Measurements from ENCODE around the gene KIZ. TPM values are rescaled to one million over a fixed set of nuclear protein-coding genes. Genes with fewer than 3 reads are reported as not detected.

The KIZ gene
- total and polyA plus RNA-seq, 2 experiments from 2014 or later: 58.3 to 63.6 TPM

DNA sequence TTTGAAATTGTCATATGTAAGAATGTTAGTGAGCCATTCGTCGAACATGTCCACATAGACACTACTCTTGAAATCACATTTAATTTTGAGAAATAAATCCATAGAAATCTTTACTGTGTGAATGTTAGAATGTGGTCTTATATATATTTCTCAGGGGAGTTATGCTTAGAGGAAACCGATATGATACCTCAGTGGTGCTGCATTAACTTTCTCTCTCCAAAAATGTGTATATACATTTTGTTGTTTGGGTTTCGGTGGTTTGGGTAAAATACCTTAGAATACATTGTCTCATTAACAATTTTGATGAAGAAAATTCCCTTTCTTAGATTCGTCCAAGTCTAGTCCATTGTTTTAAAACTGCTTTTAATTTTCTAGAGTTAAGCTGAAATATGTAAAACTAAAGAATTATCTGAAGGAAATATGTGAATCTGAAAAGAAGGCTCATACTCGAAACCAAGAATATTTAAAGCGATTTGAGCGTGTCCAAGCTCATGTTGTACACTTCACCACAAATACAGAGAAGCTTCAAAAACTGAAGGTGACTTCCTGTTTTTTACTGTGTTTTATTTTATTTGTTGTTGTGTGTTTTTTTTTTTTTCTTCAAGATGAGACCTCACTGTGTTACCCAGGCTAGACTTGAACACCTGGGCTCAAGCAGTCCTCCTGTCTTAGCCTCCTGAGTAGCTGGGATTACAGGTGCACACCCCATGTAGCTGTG is 10.3 kb downstream of the KIZ start:
- no peaks in the 10 kb centered on the region for H3F3A ChIP-seq (replicated peaks; ENCODE audit: low read depth)
- H3K79me2 ChIP-seq (replicated peaks; ENCODE audit: insufficient read depth): peaks cover 20% of the 10 kb centered on the region
- no peak overlapping the region for H3K4me3 ChIP-seq
- H3K36me3 Mint-ChIP-seq (ENCODE audit: low read depth): peaks cover 19% of the 10 kb centered on the region; the same call in 2 of the 3 replicates
- no peak overlapping the region for H2AFZ ChIP-seq
- H3K36me3 ChIP-seq (ENCODE audit: insufficient read depth): peaks cover 12% of the 10 kb centered on the region; the same call in 1 of the 2 replicates
- no peak for ATAC-seq
- H3K4me2 ChIP-seq: no peak overlapping the region
- no peaks in the 10 kb centered on the region for H3K9me3 Mint-ChIP-seq
- no peak overlapping the region for H3K27ac ChIP-seq (ENCODE audit: low read depth)
- DNase-seq (ENCODE audit: low spot score): no peak
- 0 out of 2 replicates have a peak, but pooled peaks cover 4% of the 10 kb centered on the region for H4K20me1 ChIP-seq (replicated peaks; ENCODE audit: insufficient read depth)
- H3K27me3 Mint-ChIP-seq (ENCODE audit: insufficient read depth, low read depth, poor library complexity): peaks cover 9% of the 10 kb centered on the region
- no peak overlapping the region for H3K4me3 Mint-ChIP-seq
- no peaks in the 10 kb centered on the region for H3K27me3 ChIP-seq (ENCODE audit: insufficient read depth)
- no peak for TF ChIP-seq CREB1 (CRISPR knock-in tag; IDR thresholded peaks at IDR 0.05; ENCODE audit: low read depth)
- TF ChIP-seq JUNB (IDR thresholded peaks at IDR 0.05; ENCODE audit: unreplicated experiment): no peak
- no peak for TF ChIP-seq ZNF114 (CRISPR knock-in tag; IDR thresholded peaks at IDR 0.05)
- no peak for TF ChIP-seq EZH2 (IDR thresholded peaks at IDR 0.05; ENCODE audit: low read depth, unreplicated experiment)
- no peak for TF ChIP-seq ZNF462 (CRISPR knock-in tag; IDR thresholded peaks at IDR 0.05)
- TF ChIP-seq, protein P1, sequence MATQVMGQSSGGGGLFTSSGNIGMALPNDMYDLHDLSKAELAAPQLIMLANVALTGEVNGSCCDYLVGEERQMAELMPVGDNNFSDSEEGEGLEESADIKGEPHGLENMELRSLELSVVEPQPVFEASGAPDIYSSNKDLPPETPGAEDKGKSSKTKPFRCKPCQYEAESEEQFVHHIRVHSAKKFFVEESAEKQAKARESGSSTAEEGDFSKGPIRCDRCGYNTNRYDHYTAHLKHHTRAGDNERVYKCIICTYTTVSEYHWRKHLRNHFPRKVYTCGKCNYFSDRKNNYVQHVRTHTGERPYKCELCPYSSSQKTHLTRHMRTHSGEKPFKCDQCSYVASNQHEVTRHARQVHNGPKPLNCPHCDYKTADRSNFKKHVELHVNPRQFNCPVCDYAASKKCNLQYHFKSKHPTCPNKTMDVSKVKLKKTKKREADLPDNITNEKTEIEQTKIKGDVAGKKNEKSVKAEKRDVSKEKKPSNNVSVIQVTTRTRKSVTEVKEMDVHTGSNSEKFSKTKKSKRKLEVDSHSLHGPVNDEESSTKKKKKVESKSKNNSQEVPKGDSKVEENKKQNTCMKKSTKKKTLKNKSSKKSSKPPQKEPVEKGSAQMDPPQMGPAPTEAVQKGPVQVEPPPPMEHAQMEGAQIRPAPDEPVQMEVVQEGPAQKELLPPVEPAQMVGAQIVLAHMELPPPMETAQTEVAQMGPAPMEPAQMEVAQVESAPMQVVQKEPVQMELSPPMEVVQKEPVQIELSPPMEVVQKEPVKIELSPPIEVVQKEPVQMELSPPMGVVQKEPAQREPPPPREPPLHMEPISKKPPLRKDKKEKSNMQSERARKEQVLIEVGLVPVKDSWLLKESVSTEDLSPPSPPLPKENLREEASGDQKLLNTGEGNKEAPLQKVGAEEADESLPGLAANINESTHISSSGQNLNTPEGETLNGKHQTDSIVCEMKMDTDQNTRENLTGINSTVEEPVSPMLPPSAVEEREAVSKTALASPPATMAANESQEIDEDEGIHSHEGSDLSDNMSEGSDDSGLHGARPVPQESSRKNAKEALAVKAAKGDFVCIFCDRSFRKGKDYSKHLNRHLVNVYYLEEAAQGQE (IDR thresholded peaks at IDR 0.05; ENCODE audit: unreplicated experiment): no peak
- TF ChIP-seq, protein P2, sequence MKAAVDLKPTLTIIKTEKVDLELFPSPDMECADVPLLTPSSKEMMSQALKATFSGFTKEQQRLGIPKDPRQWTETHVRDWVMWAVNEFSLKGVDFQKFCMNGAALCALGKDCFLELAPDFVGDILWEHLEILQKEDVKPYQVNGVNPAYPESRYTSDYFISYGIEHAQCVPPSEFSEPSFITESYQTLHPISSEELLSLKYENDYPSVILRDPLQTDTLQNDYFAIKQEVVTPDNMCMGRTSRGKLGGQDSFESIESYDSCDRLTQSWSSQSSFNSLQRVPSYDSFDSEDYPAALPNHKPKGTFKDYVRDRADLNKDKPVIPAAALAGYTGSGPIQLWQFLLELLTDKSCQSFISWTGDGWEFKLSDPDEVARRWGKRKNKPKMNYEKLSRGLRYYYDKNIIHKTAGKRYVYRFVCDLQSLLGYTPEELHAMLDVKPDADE (IDR thresholded peaks at IDR 0.05): no peak
- TF ChIP-seq NANOG (IDR thresholded peaks at IDR 0.05; ENCODE audit: borderline replicate concordance): no peak
- TF ChIP-seq EZH2phosphoT487 (IDR thresholded peaks at IDR 0.05; ENCODE audit: unreplicated experiment): no peak
- TF ChIP-seq POLR2AphosphoS5 (IDR thresholded peaks at IDR 0.05; ENCODE audit: low read depth): no peak
- TF ChIP-seq STAT1 (IDR thresholded peaks at IDR 0.05; ENCODE audit: unreplicated experiment): no peak
- no peak for TF ChIP-seq CTCF (conservative IDR thresholded peaks at IDR 0.05; ENCODE audit: low read depth in 2 of 2)
- no peak for TF ChIP-seq ZNF331 (CRISPR knock-in tag; IDR thresholded peaks at IDR 0.05; ENCODE audit: low read depth)
- H3K4me1 ChIP-seq (ENCODE audit: insufficient read depth): peaks cover 25% of the 10 kb centered on the region
- peaks cover 16% of the 10 kb centered on the region for H3K4me1 Mint-ChIP-seq
- H3K9me2 ChIP-seq (ENCODE audit: insufficient read depth): no peaks in the 10 kb centered on the region
- H3K27ac Mint-ChIP-seq: 0 out of 2 replicates have a peak overlapping the region, but pooled peaks have one; percentile 30

All from GM23338 (cell line).